B cell (primary cell): Measurements from ENCODE around the gene FNDC10. TPM values are rescaled to one million over a fixed set of nuclear protein-coding genes. Genes with fewer than 3 reads are reported as not detected.

ENCODE experiments used
- ATAC-seq: fragments of 200-7000 bp; cut with Tn5 transposase; one replicate; pipeline ENCODE4 v1.10.0; 2021; ENCODE audit warnings: low read depth, mild to moderate bottlenecking, moderate number of reproducible peaks, moderate library complexity
- CTCF ChIA-PET: fragments of 350-600 bp; sonication (Branson Sonifier 250); formaldehyde crosslinking; loops from one replicate; lab custom pipeline; 2021; ENCODE audit warnings: antibody characterized with exemption, inconsistent platforms; lab: Charles Lee
- POLR2A ChIA-PET: fragments of 350-600 bp; sonication (Branson Sonifier 250); formaldehyde crosslinking; loops from one replicate; lab custom pipeline; 2021; ENCODE audit warnings: antibody characterized with exemption; lab: Charles Lee
- DNase-seq: peaks from one replicate; pipeline ENCODE4 v3.0.0; 2013
- H2AFZ ChIP-seq: 2 replicates; pipeline ENCODE4 v1.6.1; 2012; ENCODE audit warnings: mild to moderate bottlenecking, low read depth, low read length; ENCODE audit not compliant: insufficient read depth, poor library complexity, severe bottlenecking
- H3K27ac ChIP-seq, 2 donors: 1 replicate in 1 of 2; 2 replicates in 1 of 2; pipeline ENCODE4 v1.5.1; 2012 to 2013; ENCODE audit warnings: low read length in 2 of 2, mild to moderate bottlenecking in 2 of 2, moderate library complexity in 1 of 2
- H3K27me3 ChIP-seq, 4 experiments: fragments of 200-600 bp in 1 of 4; sonication (generic) in 1 of 4; replicated peaks in 1 of 4; 1 replicate in 2 of 4; 2 replicates in 2 of 4; pipeline versions ENCODE4 v1.6.1 to v1.7.0; 2013 to 2016; ENCODE audit warnings: low read length in 3 of 4, mild to moderate bottlenecking in 2 of 4, mixed read lengths in 1 of 4, moderate library complexity in 1 of 4; ENCODE audit not compliant: insufficient read depth in 4 of 4, control insufficient read depth in 3 of 4; ENCODE audit errors: control extremely low read depth in 1 of 4
- H3K36me3 ChIP-seq, 2 experiments: replicated peaks in 1 of 2; 1 replicate in 1 of 2; 2 replicates in 1 of 2; pipeline versions ENCODE4 v1.6.1 to v1.7.1; 2013; ENCODE audit warnings: low read length in 1 of 2; ENCODE audit not compliant: insufficient read depth in 2 of 2, control insufficient read depth in 1 of 2; ENCODE audit errors: control extremely low read depth in 1 of 2, extremely low read depth in 1 of 2
- H3K4me1 ChIP-seq, 2 donors: fragments of 200-600 bp in 1 of 2; sonication (generic) in 1 of 2; 1 replicate in 1 of 2; 2 replicates in 1 of 2; pipeline versions ENCODE4 v1.5.1 to v1.6.1; 2013 to 2017; ENCODE audit warnings: low read length in 2 of 2; ENCODE audit not compliant: control insufficient read depth in 2 of 2, insufficient read depth in 2 of 2
- H3K4me2 ChIP-seq: replicated peaks from 2 replicates; pipeline ENCODE3; 2012; ENCODE audit warnings: mild to moderate bottlenecking, low read depth, low read length; ENCODE audit not compliant: poor library complexity, severe bottlenecking
- H3K4me3 ChIP-seq, 5 experiments: fragments of 200-600 bp in 1 of 5; sonication (generic) in 1 of 5; 1 replicate in 3 of 5; 2 replicates in 2 of 5; pipeline versions ENCODE4 v1.5.1 to v1.7.0; 2011 to 2016; ENCODE audit warnings: low read length in 4 of 5, mild to moderate bottlenecking in 4 of 5, low read depth in 2 of 5, control low read depth in 1 of 5, moderate library complexity in 1 of 5; ENCODE audit not compliant: insufficient read depth in 1 of 5; ENCODE audit errors: control extremely low read depth in 1 of 5, extremely low read depth in 1 of 5
- H3K79me2 ChIP-seq: fragments of 200-600 bp; sonication (generic); one replicate; pipeline ENCODE4 v1.6.0; 2016; ENCODE audit warnings: low read length; ENCODE audit not compliant: control insufficient read depth, insufficient read depth
- H3K9ac ChIP-seq: fragments of 200-600 bp; sonication (generic); 2 replicates; pipeline ENCODE4 v1.6.1; 2017; ENCODE audit warnings: mild to moderate bottlenecking, low read length, moderate library complexity
- H3K9me3 ChIP-seq, 3 donors: one replicate each; pipeline versions ENCODE4 v1.6.1 to v1.7.1; 2013; ENCODE audit warnings: low read length in 2 of 3; ENCODE audit not compliant: control insufficient read depth in 2 of 3, insufficient read depth in 1 of 3; ENCODE audit errors: control extremely low read depth in 1 of 3
- H4K20me1 ChIP-seq: 2 replicates; pipeline ENCODE4 v1.6.0; 2012; ENCODE audit warnings: mild to moderate bottlenecking, low read length; ENCODE audit not compliant: insufficient read depth, control insufficient read depth, poor library complexity, severe bottlenecking
- H3K27ac Mint-ChIP-seq: one replicate; pipeline ENCODE4 v1.8.0; 2021; ENCODE audit warnings: mixed read lengths
- H3K27me3 Mint-ChIP-seq: one replicate; pipeline ENCODE4 v1.8.0; 2021; ENCODE audit warnings: mixed read lengths
- H3K4me1 Mint-ChIP-seq: one replicate; pipeline ENCODE4 v1.8.0; 2021; ENCODE audit warnings: mixed read lengths
- H3K4me3 Mint-ChIP-seq: one replicate; pipeline ENCODE4 v1.8.0; 2021; ENCODE audit warnings: mixed read lengths
- H3K9me3 Mint-ChIP-seq: one replicate; pipeline ENCODE4 v1.8.0; 2022; ENCODE audit warnings: mixed read lengths; ENCODE audit not compliant: insufficient read depth
- CTCF ChIP-seq: fragments of 200-600 bp; IDR thresholded peaks from one replicate; pipeline ENCODE4 v1.8.0; 2022; ENCODE audit warnings: antibody characterized with exemption, mild to moderate bottlenecking
- EZH2 ChIP-seq: IDR thresholded peaks from 2 replicates; pipeline ENCODE4 v1.6.1; 2012; ENCODE audit warnings: borderline replicate concordance, low read depth, mild to moderate bottlenecking, moderate library complexity, low read length; ENCODE audit not compliant: insufficient read depth, poor library complexity, severe bottlenecking
- WGBS: methylation state at CpG from one replicate; pipeline ENCODE4 v1.1.5; 2013; ENCODE audit warnings: missing lambda C conversion rate; ENCODE audit not compliant: insufficient coverage; 5-methylcytosine and 5-hydroxymethylcytosine counted together
- intact Hi-C: fragments of 100-400 bp; cut with micrococcal nuclease; formaldehyde crosslinking; loops from one replicate; pipeline ENCODE4 v1.10.0; 2022
- polyA plus RNA-seq: library from polyadenylated mRNA; depleted of rRNA; stranded (reverse); fragments of >200 nt; gene quantifications from 2 replicates; pipeline ENCODE4 v1.2.3, GENCODE V29; 2012
- total RNA-seq, 2 donors: library from RNA; stranded (reverse); fragments of 120-200 nt in 1 of 2; gene quantifications; 1 replicate in 1 of 2; 2 replicates in 1 of 2; pipeline versions ENCODE4 v1.2.3 to v1.2.4, GENCODE V29; 2013 to 2022

FNDC10 gene
- total and polyA plus RNA-seq, 2 donors (not counting 1 experiment from before 2014, with no cell fraction given), result 1.4 TPM

GRCh38 chr1:1623631-1624442 lies 23.9 kb upstream of the FNDC10 start:
- Mint-ChIP-seq H3K27me3 (no peaks in the 10 kb centered on the region), H3K27ac (no peak overlapping the region), H3K4me3 (no peak overlapping the region), H3K4me1 (peaks cover 2% of the 10 kb centered on the region), H3K9me3 (no peaks in the 10 kb centered on the region)
- no peak overlapping the region for H3K9ac ChIP-seq
- H3K4me3 ChIP-seq, result no peak overlapping the region
- peaks cover 10% of the 10 kb centered on the region for H4K20me1 ChIP-seq
- ChIA-PET CTCF (no interaction called here), POLR2A (no interaction called here)
- H3K79me2 ChIP-seq, result peaks cover 4% of the 10 kb centered on the region
- no peaks in the 10 kb centered on the region for H3K27me3 ChIP-seq
- H3K4me1 ChIP-seq, result peaks cover 0 to 4% of the 10 kb centered on the region in 2 donors
- 97% methylated on average over 50 of the region's 51 CpGs for WGBS
- TF ChIP-seq EZH2 (no peak), CTCF (no peak)
- no peak overlapping the region for H2AFZ ChIP-seq
- no peak overlapping the region for H3K4me2 ChIP-seq
- no peaks in the 10 kb centered on the region for H3K36me3 ChIP-seq
- no peak for DNase-seq
- no peaks in the 10 kb centered on the region for H3K9me3 ChIP-seq
- H3K27ac ChIP-seq, result no peak overlapping the region
- intact Hi-C loops, result no loop called here
- no peak for ATAC-seq

GRCh38 chr1:1623181-1623630 lies 23.3 kb upstream of the FNDC10 start:
- Histone ChIP-seq H3K4me2 (no peak overlapping the region), H3K4me1 (no peaks in the 10 kb centered on the region), H3K27me3 (no peaks in the 10 kb centered on the region), H3K79me2 (peaks cover 4% of the 10 kb centered on the region), H3K27ac (no peak overlapping the region), H3K9ac (no peak overlapping the region), H2AFZ (no peak overlapping the region), H3K36me3 (peaks cover 0 to 2% of the 10 kb centered on the region in 2 experiments), H4K20me1 (peaks cover 10% of the 10 kb centered on the region), H3K9me3 (no peaks in the 10 kb centered on the region), H3K4me3 (no peak overlapping the region)
- Mint-ChIP-seq H3K9me3 (no peaks in the 10 kb centered on the region), H3K27me3 (no peaks in the 10 kb centered on the region), H3K4me1 (peaks cover 2% of the 10 kb centered on the region), H3K4me3 (no peak overlapping the region), H3K27ac (no peak overlapping the region)
- intact Hi-C loops, result no loop called here
- ATAC-seq (no peak), DNase-seq (no peak)
- 96% methylated on average over 33 of the region's 33 CpGs for WGBS
- TF ChIP-seq EZH2 (no peak), CTCF (no peak)
- ChIA-PET POLR2A (no interaction called here), CTCF (no interaction called here)
